ENCODE data around the gene SUFU.

DNA sequence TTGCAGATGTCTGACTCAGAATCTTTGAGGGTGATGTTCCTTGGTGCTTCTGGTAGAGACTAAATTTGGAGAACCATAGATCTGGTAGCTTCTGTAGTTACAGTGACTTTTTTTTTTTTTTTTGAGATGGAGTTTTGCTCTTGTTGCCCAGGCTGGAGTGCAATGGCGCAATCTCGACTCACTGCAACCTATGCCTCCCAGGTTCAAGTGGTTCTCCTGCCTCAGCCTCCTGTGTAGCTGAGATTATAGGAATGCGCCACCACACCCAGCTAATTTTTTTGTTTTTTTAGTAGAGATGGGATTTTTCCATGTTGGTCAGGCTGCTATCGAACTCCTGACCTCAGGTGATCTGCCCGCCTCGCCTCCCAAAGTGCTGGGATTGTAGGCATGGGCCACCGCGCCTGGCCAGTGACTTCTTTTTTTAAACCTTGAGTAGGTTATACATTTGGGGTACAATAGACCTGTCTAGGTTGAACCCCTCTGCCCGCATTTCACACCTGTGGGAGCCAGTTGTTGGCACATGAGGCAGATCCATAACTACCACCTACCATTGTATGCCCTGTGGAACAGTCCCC, 47.0 kb downstream of the SUFU start:
- TF ChIP-seq, protein P1, sequence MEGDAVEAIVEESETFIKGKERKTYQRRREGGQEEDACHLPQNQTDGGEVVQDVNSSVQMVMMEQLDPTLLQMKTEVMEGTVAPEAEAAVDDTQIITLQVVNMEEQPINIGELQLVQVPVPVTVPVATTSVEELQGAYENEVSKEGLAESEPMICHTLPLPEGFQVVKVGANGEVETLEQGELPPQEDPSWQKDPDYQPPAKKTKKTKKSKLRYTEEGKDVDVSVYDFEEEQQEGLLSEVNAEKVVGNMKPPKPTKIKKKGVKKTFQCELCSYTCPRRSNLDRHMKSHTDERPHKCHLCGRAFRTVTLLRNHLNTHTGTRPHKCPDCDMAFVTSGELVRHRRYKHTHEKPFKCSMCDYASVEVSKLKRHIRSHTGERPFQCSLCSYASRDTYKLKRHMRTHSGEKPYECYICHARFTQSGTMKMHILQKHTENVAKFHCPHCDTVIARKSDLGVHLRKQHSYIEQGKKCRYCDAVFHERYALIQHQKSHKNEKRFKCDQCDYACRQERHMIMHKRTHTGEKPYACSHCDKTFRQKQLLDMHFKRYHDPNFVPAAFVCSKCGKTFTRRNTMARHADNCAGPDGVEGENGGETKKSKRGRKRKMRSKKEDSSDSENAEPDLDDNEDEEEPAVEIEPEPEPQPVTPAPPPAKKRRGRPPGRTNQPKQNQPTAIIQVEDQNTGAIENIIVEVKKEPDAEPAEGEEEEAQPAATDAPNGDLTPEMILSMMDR (IDR thresholded peaks at IDR 0.05), result no peak
- no peak for TF ChIP-seq POLR2A (IDR thresholded peaks at IDR 0.05)
